Measurements from ENCODE around the gene SLC43A3.

SLC43A3 gene

GRCh38 chr11:57387289-57388030 lies 39.5 kb downstream of the SLC43A3 start:
- no peak overlapping the region for H3K4me2 ChIP-seq (ENCODE audit: insufficient read depth, low read length, poor library complexity, severe bottlenecking)
- no peak overlapping the region for H3K23ac ChIP-seq (ENCODE audit: low read depth, low read length, poor library complexity)
- no CpG with 5 or more reads among the region's 16 CpGs for WGBS, 2 donors (ENCODE audit: extremely low coverage in 2 of 2, insufficient read length in 2 of 2, insufficient replicate concordance in 1 of 2)
- H3K4me3 ChIP-seq (ENCODE audit: low read length in 2 of 2), result no peak overlapping the region
- H2BK12ac ChIP-seq (ENCODE audit: low read length), result no peak overlapping the region
- H3K9ac ChIP-seq (ENCODE audit: low read depth, low read length, poor library complexity), result no peak overlapping the region
- no peak overlapping the region for H2BK5ac ChIP-seq (ENCODE audit: low read length)
- H4K8ac ChIP-seq (ENCODE audit: low read depth, low read length), result no peak overlapping the region
- H2AK5ac ChIP-seq (ENCODE audit: low read depth, low read length), result no peak overlapping the region
- no peak overlapping the region for H2BK120ac ChIP-seq (ENCODE audit: low read depth, low read length)
- no peaks in the 10 kb centered on the region for H3K36me3 ChIP-seq (replicated peaks in 1 of 2; ENCODE audit: control insufficient read depth in 2 of 2, insufficient read depth in 2 of 2, low read length in 2 of 2)
- no peak overlapping the region for H3K18ac ChIP-seq (ENCODE audit: low read length)
- peaks cover 0 to 1% of the 10 kb centered on the region in 2 donors for H3K4me1 ChIP-seq (ENCODE audit: control insufficient read depth in 2 of 2, insufficient read depth in 1 of 2, low read depth in 1 of 2, low read length in 2 of 2)
- DNase-seq (ENCODE audit: low spot score), result no peak
- no peak overlapping the region for H2BK15ac ChIP-seq (ENCODE audit: low read length)
- H3K27me3 ChIP-seq (ENCODE audit: control insufficient read depth in 3 of 3, insufficient read depth in 3 of 3, low read depth in 1 of 3, low read length in 3 of 3), result peaks cover 0 to 37% (median 0%) of the 10 kb centered on the region in 3 experiments
- H4K91ac ChIP-seq (ENCODE audit: low read depth, low read length, poor library complexity), result no peak overlapping the region
- no peaks in the 10 kb centered on the region for H3K9me3 ChIP-seq (replicated peaks in 1 of 2; ENCODE audit: control insufficient read depth in 2 of 2, insufficient read depth in 1 of 2, low read depth in 1 of 2, low read length in 2 of 2)
- H3K27ac ChIP-seq (replicated peaks; ENCODE audit: low read length), result no peak overlapping the region
- H3K4ac ChIP-seq (ENCODE audit: low read length), result no peak overlapping the region
- no peak overlapping the region for H3K14ac ChIP-seq (ENCODE audit: low read length)
- no peak overlapping the region for H2AFZ ChIP-seq (ENCODE audit: low read length)
- no peaks in the 10 kb centered on the region for H3K79me1 ChIP-seq (ENCODE audit: low read depth, low read length)

GRCh38 chr11:57386178-57386940 lies 40.6 kb downstream of the SLC43A3 start:
- Histone ChIP-seq H3K36me3 (replicated peaks in 1 of 2; ENCODE audit: control insufficient read depth in 2 of 2, insufficient read depth in 2 of 2, low read length in 2 of 2) (no peaks in the 10 kb centered on the region), H3K79me1 (ENCODE audit: low read depth, low read length) (no peaks in the 10 kb centered on the region), H2AK5ac (ENCODE audit: low read depth, low read length) (no peak overlapping the region), H3K4me2 (ENCODE audit: insufficient read depth, low read length, poor library complexity, severe bottlenecking) (no peak overlapping the region), H3K9me3 (replicated peaks in 1 of 2; ENCODE audit: control insufficient read depth in 2 of 2, insufficient read depth in 1 of 2, low read depth in 1 of 2, low read length in 2 of 2) (no peaks in the 10 kb centered on the region), H3K4me1 (ENCODE audit: control insufficient read depth in 2 of 2, insufficient read depth in 1 of 2, low read depth in 1 of 2, low read length in 2 of 2) (peaks cover 0 to 1% of the 10 kb centered on the region in 2 donors), H2BK15ac (ENCODE audit: low read length) (no peak overlapping the region), H2BK5ac (ENCODE audit: low read length) (no peak overlapping the region), H3K27ac (replicated peaks; ENCODE audit: low read length) (no peak overlapping the region), H2AFZ (ENCODE audit: low read length) (no peak overlapping the region), H2BK120ac (ENCODE audit: low read depth, low read length) (no peak overlapping the region), H3K14ac (ENCODE audit: low read length) (no peak overlapping the region), H4K91ac (ENCODE audit: low read depth, low read length, poor library complexity) (no peak overlapping the region), H4K8ac (ENCODE audit: low read depth, low read length) (no peak overlapping the region), H3K9ac (ENCODE audit: low read depth, low read length, poor library complexity) (no peak overlapping the region), H2BK12ac (ENCODE audit: low read length) (no peak overlapping the region), H3K4me3 (ENCODE audit: low read length in 2 of 2) (peak overlapping the region in 1 of 2 donors; percentile 48), H3K18ac (ENCODE audit: low read length) (no peak overlapping the region), H3K4ac (ENCODE audit: low read length) (no peak overlapping the region), H3K23ac (ENCODE audit: low read depth, low read length, poor library complexity) (no peak overlapping the region), H3K27me3 (ENCODE audit: control insufficient read depth in 3 of 3, insufficient read depth in 3 of 3, low read depth in 1 of 3, low read length in 3 of 3) (peaks cover 0 to 37% (median 0%) of the 10 kb centered on the region in 3 experiments)
- WGBS, 2 donors (ENCODE audit: extremely low coverage in 2 of 2, insufficient read length in 2 of 2, insufficient replicate concordance in 1 of 2), result no CpG with 5 or more reads among the region's 5 CpGs
- DNase-seq (ENCODE audit: low spot score), result no peak

GRCh38 chr11:57380975-57381374 lies 45.9 kb downstream of the SLC43A3 start, which contains the start of gene PRG3:
PRG3 (minus strand) TSS chr11:57381150; CDS start chr11:57380708, 442 bp downstream.
- Histone ChIP-seq H2BK120ac (ENCODE audit: low read depth, low read length) (no peak within 1 kb of the TSS), H3K9ac (ENCODE audit: low read depth, low read length, poor library complexity) (no peak within 1 kb of the TSS), H2AK5ac (ENCODE audit: low read depth, low read length) (no peak within 1 kb of the TSS), H2BK15ac (ENCODE audit: low read length) (no peak within 1 kb of the TSS), H3K27me3 (ENCODE audit: control insufficient read depth in 3 of 3, insufficient read depth in 3 of 3, low read depth in 1 of 3, low read length in 3 of 3) (peaks cover 0 to 26% (median 0%) of the 10 kb centered on the region in 3 experiments), H3K4ac (ENCODE audit: low read length) (no peak within 1 kb of the TSS), H3K23ac (ENCODE audit: low read depth, low read length, poor library complexity) (no peak within 1 kb of the TSS), H2BK5ac (ENCODE audit: low read length) (no peak within 1 kb of the TSS), H3K4me1 (ENCODE audit: control insufficient read depth in 2 of 2, insufficient read depth in 1 of 2, low read depth in 1 of 2, low read length in 2 of 2) (no peaks in the 10 kb centered on the region), H3K14ac (ENCODE audit: low read length) (no peak within 1 kb of the TSS), H4K8ac (ENCODE audit: low read depth, low read length) (no peak within 1 kb of the TSS), H3K27ac (replicated peaks; ENCODE audit: low read length) (no peak within 1 kb of the TSS), H2BK12ac (ENCODE audit: low read length) (no peak within 1 kb of the TSS), H2AFZ (ENCODE audit: low read length) (no peak within 1 kb of the TSS), H4K91ac (ENCODE audit: low read depth, low read length, poor library complexity) (no peak within 1 kb of the TSS), H3K79me1 (ENCODE audit: low read depth, low read length) (no peaks in the 10 kb centered on the region), H3K36me3 (replicated peaks in 1 of 2; ENCODE audit: control insufficient read depth in 2 of 2, insufficient read depth in 2 of 2, low read length in 2 of 2) (no peaks in the 10 kb centered on the region), H3K4me3 (ENCODE audit: low read length in 2 of 2) (no peak within 1 kb of the TSS), H3K18ac (ENCODE audit: low read length) (no peak within 1 kb of the TSS), H3K4me2 (ENCODE audit: insufficient read depth, low read length, poor library complexity, severe bottlenecking) (no peak within 1 kb of the TSS), H3K9me3 (replicated peaks in 1 of 2; ENCODE audit: control insufficient read depth in 2 of 2, insufficient read depth in 1 of 2, low read depth in 1 of 2, low read length in 2 of 2) (no peaks in the 10 kb centered on the region)
- no CpG with 5 or more reads among the region's 2 CpGs for WGBS, 2 donors (ENCODE audit: extremely low coverage in 2 of 2, insufficient read length in 2 of 2, insufficient replicate concordance in 1 of 2)
- DNase-seq (ENCODE audit: low spot score), result no peak

GRCh38 chr11:57379732-57380131 lies 47.2 kb downstream of the SLC43A3 start:
- no CpG with 5 or more reads among the region's 10 CpGs for WGBS, 2 donors (ENCODE audit: extremely low coverage in 2 of 2, insufficient read length in 2 of 2, insufficient replicate concordance in 1 of 2)
- Histone ChIP-seq H3K27ac (replicated peaks; ENCODE audit: low read length) (no peak overlapping the region), H3K4ac (ENCODE audit: low read length) (no peak overlapping the region), H2AK5ac (ENCODE audit: low read depth, low read length) (no peak overlapping the region), H3K4me2 (ENCODE audit: insufficient read depth, low read length, poor library complexity, severe bottlenecking) (no peak overlapping the region), H4K91ac (ENCODE audit: low read depth, low read length, poor library complexity) (no peak overlapping the region), H3K36me3 (replicated peaks in 1 of 2; ENCODE audit: control insufficient read depth in 2 of 2, insufficient read depth in 2 of 2, low read length in 2 of 2) (no peaks in the 10 kb centered on the region), H3K14ac (ENCODE audit: low read length) (no peak overlapping the region), H2BK12ac (ENCODE audit: low read length) (no peak overlapping the region), H3K18ac (ENCODE audit: low read length) (no peak overlapping the region), H2BK5ac (ENCODE audit: low read length) (no peak overlapping the region), H3K9me3 (replicated peaks in 1 of 2; ENCODE audit: control insufficient read depth in 2 of 2, insufficient read depth in 1 of 2, low read depth in 1 of 2, low read length in 2 of 2) (no peaks in the 10 kb centered on the region), H3K9ac (ENCODE audit: low read depth, low read length, poor library complexity) (no peak overlapping the region), H2BK120ac (ENCODE audit: low read depth, low read length) (no peak overlapping the region), H3K4me3 (ENCODE audit: low read length in 2 of 2) (no peak overlapping the region), H2BK15ac (ENCODE audit: low read length) (no peak overlapping the region), H2AFZ (ENCODE audit: low read length) (no peak overlapping the region), H3K23ac (ENCODE audit: low read depth, low read length, poor library complexity) (no peak overlapping the region), H3K79me1 (ENCODE audit: low read depth, low read length) (no peaks in the 10 kb centered on the region), H3K4me1 (ENCODE audit: control insufficient read depth in 2 of 2, insufficient read depth in 1 of 2, low read depth in 1 of 2, low read length in 2 of 2) (no peaks in the 10 kb centered on the region), H3K27me3 (ENCODE audit: control insufficient read depth in 3 of 3, insufficient read depth in 3 of 3, low read depth in 1 of 3, low read length in 3 of 3) (peaks cover 0 to 19% (median 0%) of the 10 kb centered on the region in 3 experiments), H4K8ac (ENCODE audit: low read depth, low read length) (no peak overlapping the region)
- DNase-seq (ENCODE audit: low spot score), result peak; percentile 56
